ENCODE results near the gene TMEM218. TPM values are rescaled to one million over a fixed set of nuclear protein-coding genes. Genes with fewer than 3 reads are reported as not detected.

TMEM218 gene
- total RNA-seq, 1 experiment from 2014 or later = 17.9 TPM

DNA sequence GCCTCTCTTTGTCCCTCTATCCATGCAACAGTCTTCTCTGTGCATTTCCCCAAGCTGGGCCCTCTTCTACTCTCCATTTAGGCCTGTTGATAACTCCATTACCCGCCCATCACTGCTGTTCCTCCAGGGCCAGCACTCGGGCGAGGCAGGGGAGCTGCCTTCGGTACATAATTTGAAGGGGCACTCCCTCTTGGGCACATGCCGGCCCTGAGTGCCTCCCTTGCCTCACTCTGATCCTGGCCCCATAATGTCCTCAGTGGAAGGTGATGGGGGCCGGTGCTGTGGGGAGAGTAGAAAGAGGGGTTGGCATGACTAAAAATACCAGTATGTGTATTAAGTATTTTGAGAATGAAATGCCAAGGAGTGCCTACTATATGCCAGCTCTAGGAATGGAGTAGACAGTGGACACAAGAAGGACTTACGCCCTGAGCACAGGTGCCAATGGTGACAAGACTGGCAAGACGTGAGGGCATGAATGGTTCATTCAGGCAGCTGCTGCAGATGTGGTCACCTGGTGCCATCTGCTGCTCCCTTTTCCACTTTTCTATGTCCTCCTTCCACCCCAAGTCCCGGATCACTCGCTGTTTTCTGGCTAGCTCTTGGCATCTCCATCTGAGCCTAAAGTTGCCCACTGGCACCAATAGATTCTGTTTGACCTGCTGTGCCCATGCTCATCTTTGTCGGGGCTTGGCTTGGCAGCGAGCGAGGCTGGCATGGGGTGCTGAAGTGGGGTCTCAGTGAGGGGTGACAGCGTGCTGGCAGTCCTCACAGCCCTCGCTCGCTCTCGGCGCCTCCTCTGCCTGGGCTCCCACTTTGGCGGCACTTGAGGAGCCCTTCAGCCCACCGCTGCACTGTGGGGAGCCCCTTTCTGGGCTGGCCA lies 22.6 kb downstream of the TMEM218 start:
- Histone ChIP-seq H3K79me2 (ENCODE audit: insufficient read depth, low read length) (no peaks in the 10 kb centered on the region), H3K27me3 (ENCODE audit: insufficient read depth, low read length) (no peaks in the 10 kb centered on the region), H3K4me3 (replicated peaks in 1 of 2; ENCODE audit: low read depth in 1 of 2, low read length in 2 of 2) (no peak overlapping the region), H3K27ac (ENCODE audit: low read depth, low read length) (no peak overlapping the region), H3K9me3 (ENCODE audit: control insufficient read depth in 1 of 2, insufficient read depth in 1 of 2, low read depth in 1 of 2, low read length in 2 of 2) (no peaks in the 10 kb centered on the region), H3K36me3 (ENCODE audit: control insufficient read depth in 1 of 2, insufficient read depth in 2 of 2, low read length in 2 of 2) (no peaks in the 10 kb centered on the region), H3K4me1 (ENCODE audit: control insufficient read depth in 1 of 2, insufficient read depth in 2 of 2, low read length in 2 of 2) (peaks cover 9 to 37% of the 10 kb centered on the region in 2 experiments; a peak in 3 of 4 replicates), H3K9me2 (ENCODE audit: insufficient read depth) (no peaks in the 10 kb centered on the region), H3K4me2 (ENCODE audit: low read length) (peak overlapping the region; percentile 45; the same call in 1 of the 2 replicates), H2AFZ (ENCODE audit: low read depth, low read length, poor library complexity, severe bottlenecking) (no peak overlapping the region), H4K20me1 (ENCODE audit: insufficient read depth) (no peaks in the 10 kb centered on the region), H3K9ac (ENCODE audit: low read length) (no peak overlapping the region)
- CTCF ChIA-PET = interaction anchor here (1.3 to 4.3 kb wide), 4 partner anchors 10 to 341 kb away, joined by 3 to 36 read pairs (median 18); no protein-coding TSS in a partner anchor
- no peak for ATAC-seq
- RAD21 ChIA-PET (ENCODE audit: low non-redundant PET in 1 of 2, low total read pairs in 2 of 2, uncharacterized antibody in 2 of 2, unreplicated experiment in 2 of 2) = no interaction called here
- TF ChIP-seq, protein P1, sequence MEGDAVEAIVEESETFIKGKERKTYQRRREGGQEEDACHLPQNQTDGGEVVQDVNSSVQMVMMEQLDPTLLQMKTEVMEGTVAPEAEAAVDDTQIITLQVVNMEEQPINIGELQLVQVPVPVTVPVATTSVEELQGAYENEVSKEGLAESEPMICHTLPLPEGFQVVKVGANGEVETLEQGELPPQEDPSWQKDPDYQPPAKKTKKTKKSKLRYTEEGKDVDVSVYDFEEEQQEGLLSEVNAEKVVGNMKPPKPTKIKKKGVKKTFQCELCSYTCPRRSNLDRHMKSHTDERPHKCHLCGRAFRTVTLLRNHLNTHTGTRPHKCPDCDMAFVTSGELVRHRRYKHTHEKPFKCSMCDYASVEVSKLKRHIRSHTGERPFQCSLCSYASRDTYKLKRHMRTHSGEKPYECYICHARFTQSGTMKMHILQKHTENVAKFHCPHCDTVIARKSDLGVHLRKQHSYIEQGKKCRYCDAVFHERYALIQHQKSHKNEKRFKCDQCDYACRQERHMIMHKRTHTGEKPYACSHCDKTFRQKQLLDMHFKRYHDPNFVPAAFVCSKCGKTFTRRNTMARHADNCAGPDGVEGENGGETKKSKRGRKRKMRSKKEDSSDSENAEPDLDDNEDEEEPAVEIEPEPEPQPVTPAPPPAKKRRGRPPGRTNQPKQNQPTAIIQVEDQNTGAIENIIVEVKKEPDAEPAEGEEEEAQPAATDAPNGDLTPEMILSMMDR (IDR thresholded peaks at IDR 0.05 in 2 of 3, conservative IDR thresholded peaks at IDR 0.05 in 1 of 3; ENCODE audit: borderline replicate concordance in 1 of 3, insufficient read depth in 1 of 3, low read depth in 2 of 3, low read length in 2 of 3) = peak in 1 of 3 experiments; percentile 38; a peak in 1 of 6 replicates
- TF ChIP-seq POLR2A (IDR thresholded peaks at IDR 0.05; ENCODE audit: borderline replicate concordance, extremely low read depth, insufficient read depth, insufficient read length) (no peak), POLR2AphosphoS5 (IDR thresholded peaks at IDR 0.05; ENCODE audit: low read depth, low read length) (no peak), RAD21 (IDR thresholded peaks at IDR 0.05; ENCODE audit: low read depth) (peak; percentile 63), ELF1 (IDR thresholded peaks at IDR 0.05; ENCODE audit: borderline replicate concordance, low read depth) (no peak)
- intact Hi-C loops (cut with micrococcal nuclease) = no loop called here
- POLR2A ChIA-PET = no interaction called here
- no peak for DNase-seq (ENCODE audit: low read depth, low spot score)
- no TSS peak for BruUV-seq (replicated peaks)

DNA sequence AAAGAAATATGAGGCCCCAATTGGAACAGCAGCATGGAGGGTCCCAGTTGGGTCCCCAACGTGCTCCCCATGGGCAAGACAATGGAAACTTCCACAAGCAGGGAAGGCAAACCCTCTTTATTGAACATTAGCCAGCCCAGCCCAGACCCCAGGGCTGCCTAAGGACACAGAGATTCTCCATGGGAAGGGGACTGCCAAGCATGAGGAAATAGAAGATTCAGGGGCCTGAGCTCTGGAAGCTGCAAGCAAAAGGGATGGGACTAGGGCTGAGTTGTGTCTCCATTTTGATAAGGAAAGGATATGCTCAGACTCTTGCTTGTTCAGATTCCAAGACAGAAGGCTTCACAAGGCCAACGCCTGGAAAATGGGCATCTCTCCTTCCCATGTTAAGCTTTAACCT lies 23.3 kb downstream of the TMEM218 start:
- no TSS peak for BruUV-seq (replicated peaks)
- RAD21 ChIA-PET (ENCODE audit: low non-redundant PET in 1 of 2, low total read pairs in 2 of 2, uncharacterized antibody in 2 of 2, unreplicated experiment in 2 of 2) = no interaction called here
- CTCF ChIA-PET = interaction anchor here (1.3 to 1.5 kb wide), 2 partner anchors 10 to 54 kb away, joined by 3 to 4 read pairs; no protein-coding TSS in a partner anchor
- ATAC-seq (no peak), DNase-seq (ENCODE audit: low read depth, low spot score) (no peak)
- H3K4me3 ChIP-seq (replicated peaks in 1 of 2; ENCODE audit: low read depth in 1 of 2, low read length in 2 of 2) = no peak overlapping the region
- H2AFZ ChIP-seq (ENCODE audit: low read depth, low read length, poor library complexity, severe bottlenecking) = no peak overlapping the region
- no peaks in the 10 kb centered on the region for H3K9me2 ChIP-seq (ENCODE audit: insufficient read depth)
- no peaks in the 10 kb centered on the region for H3K79me2 ChIP-seq (ENCODE audit: insufficient read depth, low read length)
- H3K4me2 ChIP-seq (ENCODE audit: low read length) = peak overlapping the region; percentile 45
- no peaks in the 10 kb centered on the region for H3K27me3 ChIP-seq (ENCODE audit: insufficient read depth, low read length)
- no peaks in the 10 kb centered on the region for H3K9me3 ChIP-seq (ENCODE audit: control insufficient read depth in 1 of 2, insufficient read depth in 1 of 2, low read depth in 1 of 2, low read length in 2 of 2)
- H3K27ac ChIP-seq (ENCODE audit: low read depth, low read length) = 0 out of 2 replicates have a peak overlapping the region, but pooled peaks have one; percentile 8
- no peak for TF ChIP-seq JUND (IDR thresholded peaks at IDR 0.05)
- no peak for TF ChIP-seq EGR1 (IDR thresholded peaks at IDR 0.05; ENCODE audit: low read depth)
- TF ChIP-seq ELF1 (IDR thresholded peaks at IDR 0.05; ENCODE audit: borderline replicate concordance, low read depth) = no peak
- TF ChIP-seq ZFX (IDR thresholded peaks at IDR 0.05) = no peak
- no peak for TF ChIP-seq ZNF274 (IDR thresholded peaks at IDR 0.05; ENCODE audit: low read depth, low read length)
- TF ChIP-seq, protein P2, sequence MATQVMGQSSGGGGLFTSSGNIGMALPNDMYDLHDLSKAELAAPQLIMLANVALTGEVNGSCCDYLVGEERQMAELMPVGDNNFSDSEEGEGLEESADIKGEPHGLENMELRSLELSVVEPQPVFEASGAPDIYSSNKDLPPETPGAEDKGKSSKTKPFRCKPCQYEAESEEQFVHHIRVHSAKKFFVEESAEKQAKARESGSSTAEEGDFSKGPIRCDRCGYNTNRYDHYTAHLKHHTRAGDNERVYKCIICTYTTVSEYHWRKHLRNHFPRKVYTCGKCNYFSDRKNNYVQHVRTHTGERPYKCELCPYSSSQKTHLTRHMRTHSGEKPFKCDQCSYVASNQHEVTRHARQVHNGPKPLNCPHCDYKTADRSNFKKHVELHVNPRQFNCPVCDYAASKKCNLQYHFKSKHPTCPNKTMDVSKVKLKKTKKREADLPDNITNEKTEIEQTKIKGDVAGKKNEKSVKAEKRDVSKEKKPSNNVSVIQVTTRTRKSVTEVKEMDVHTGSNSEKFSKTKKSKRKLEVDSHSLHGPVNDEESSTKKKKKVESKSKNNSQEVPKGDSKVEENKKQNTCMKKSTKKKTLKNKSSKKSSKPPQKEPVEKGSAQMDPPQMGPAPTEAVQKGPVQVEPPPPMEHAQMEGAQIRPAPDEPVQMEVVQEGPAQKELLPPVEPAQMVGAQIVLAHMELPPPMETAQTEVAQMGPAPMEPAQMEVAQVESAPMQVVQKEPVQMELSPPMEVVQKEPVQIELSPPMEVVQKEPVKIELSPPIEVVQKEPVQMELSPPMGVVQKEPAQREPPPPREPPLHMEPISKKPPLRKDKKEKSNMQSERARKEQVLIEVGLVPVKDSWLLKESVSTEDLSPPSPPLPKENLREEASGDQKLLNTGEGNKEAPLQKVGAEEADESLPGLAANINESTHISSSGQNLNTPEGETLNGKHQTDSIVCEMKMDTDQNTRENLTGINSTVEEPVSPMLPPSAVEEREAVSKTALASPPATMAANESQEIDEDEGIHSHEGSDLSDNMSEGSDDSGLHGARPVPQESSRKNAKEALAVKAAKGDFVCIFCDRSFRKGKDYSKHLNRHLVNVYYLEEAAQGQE (IDR thresholded peaks at IDR 0.05; ENCODE audit: low read depth) = no peak
- no peak for TF ChIP-seq POLR2AphosphoS5 (IDR thresholded peaks at IDR 0.05; ENCODE audit: low read depth, low read length)
- TF ChIP-seq, protein P3, sequence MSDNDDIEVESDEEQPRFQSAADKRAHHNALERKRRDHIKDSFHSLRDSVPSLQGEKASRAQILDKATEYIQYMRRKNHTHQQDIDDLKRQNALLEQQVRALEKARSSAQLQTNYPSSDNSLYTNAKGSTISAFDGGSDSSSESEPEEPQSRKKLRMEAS (IDR thresholded peaks at IDR 0.05) = no peak
- no peak for TF ChIP-seq POLR2A (IDR thresholded peaks at IDR 0.05; ENCODE audit: borderline replicate concordance, extremely low read depth, insufficient read depth, insufficient read length)
- TF ChIP-seq SP1 (IDR thresholded peaks at IDR 0.05; ENCODE audit: low read depth) = no peak
- no peak for TF ChIP-seq EZH2phosphoT487 (IDR thresholded peaks at IDR 0.05; ENCODE audit: borderline replicate concordance)
- intact Hi-C loops (cut with micrococcal nuclease) = no loop called here
- H3K4me1 ChIP-seq (ENCODE audit: control insufficient read depth in 1 of 2, insufficient read depth in 2 of 2, low read length in 2 of 2) = peaks cover 9 to 44% of the 10 kb centered on the region in 2 experiments; a peak in 3 of 4 replicates
- no peaks in the 10 kb centered on the region for H3K36me3 ChIP-seq (ENCODE audit: control insufficient read depth in 1 of 2, insufficient read depth in 2 of 2, low read length in 2 of 2)
- POLR2A ChIA-PET = no interaction called here
- no peak overlapping the region for H3K9ac ChIP-seq (ENCODE audit: low read length)
- H4K20me1 ChIP-seq (ENCODE audit: insufficient read depth) = no peaks in the 10 kb centered on the region

Data from HCT116 (cell line).